HG03025 (cell line): ENCODE data around the gene PCYOX1L.
"Not testable (repeated sequence)": the region's sequence is repeated elsewhere in the genome, so short reads cannot be mapped to it uniquely, and the experiment has no call there.

Source experiments
- ATAC-seq: cut with Tn5 transposase; IDR thresholded peaks from one replicate; pipeline ENCODE4 v1.9.1; 2021; ENCODE audit warnings: mild to moderate bottlenecking, moderate library complexity; ENCODE audit not compliant: unreplicated experiment, low FRiP score

Gene PCYOX1L

GRCh38 chr5:149382517-149383220 is 24.8 kb downstream of the PCYOX1L start:
- no peak for ATAC-seq

- no peak for ATAC-seq
Measured at GRCh38 chr5:149383399-149383798, 25.6 kb downstream of the PCYOX1L start.

- no peak for ATAC-seq
Measured at GRCh38 chr5:149386166-149386565, 28.3 kb downstream of the PCYOX1L start.

GRCh38 chr5:149387081-149387631 is 29.3 kb downstream of the PCYOX1L start:
- no peak for ATAC-seq

- no peak for ATAC-seq
Measured at GRCh38 chr5:149387982-149388381, 30.1 kb downstream of the PCYOX1L start.

GRCh38 chr5:149388498-149389190 is 30.8 kb downstream of the PCYOX1L start:
- ATAC-seq, result no peak

GRCh38 chr5:149389552-149390495 is 32.0 kb downstream of the PCYOX1L start:
- no peak for ATAC-seq

- ATAC-seq, result not testable (repeated sequence)
Measured at GRCh38 chr5:149391076-149391475, 33.2 kb downstream of the PCYOX1L start.

GRCh38 chr5:149391524-149391923 is 33.7 kb downstream of the PCYOX1L start:
- no peak for ATAC-seq

- no peak for ATAC-seq
Measured at GRCh38 chr5:149392718-149393117, 34.9 kb downstream of the PCYOX1L start.

- not testable (repeated sequence) for ATAC-seq
Measured at GRCh38 chr5:149394996-149395395, 37.1 kb downstream of the PCYOX1L start.

GRCh38 chr5:149397530-149397929 is 39.7 kb downstream of the PCYOX1L start:
- no peak for ATAC-seq

- ATAC-seq, result not testable (repeated sequence)
Measured at GRCh38 chr5:149398747-149399266, 41.0 kb downstream of the PCYOX1L start.

GRCh38 chr5:149399775-149400174 is 41.9 kb downstream of the PCYOX1L start:
- no peak for ATAC-seq

GRCh38 chr5:149400304-149400703 is 42.5 kb downstream of the PCYOX1L start:
- ATAC-seq, result no peak

GRCh38 chr5:149401051-149401450 is 43.2 kb downstream of the PCYOX1L start:
- no peak for ATAC-seq

GRCh38 chr5:149402291-149402690 is 44.4 kb downstream of the PCYOX1L start:
- ATAC-seq, result no peak

- no peak for ATAC-seq
Measured at GRCh38 chr5:149403923-149404745, 46.3 kb downstream of the PCYOX1L start.

- no peak for ATAC-seq
Measured at GRCh38 chr5:149404746-149405549, 47.1 kb downstream of the PCYOX1L start.
